ENCODE measurements around the gene PDGFA. TPM values are rescaled to one million over a fixed set of nuclear protein-coding genes. Genes with fewer than 3 reads are reported as not detected.

The PDGFA gene
- total RNA-seq, 1 experiment from 2014 or later = 129 TPM

GRCh38 chr7:483656-484355, 35.8 kb downstream of the PDGFA start:
- ATAC-seq (no peak), DNase-seq (ENCODE audit: low spot score) (no peak)
- POLR2A ChIA-PET = no interaction called here
- H3K4me1 Mint-ChIP-seq = peaks cover 23% of the 10 kb centered on the region
- no peak overlapping the region for H3K4me3 Mint-ChIP-seq
- peaks cover 2% of the 10 kb centered on the region; the same call in 1 of the 2 replicates for H3K36me3 Mint-ChIP-seq
- no peak overlapping the region for H3K27ac Mint-ChIP-seq
- peaks cover 4% of the 10 kb centered on the region; the same call in 1 of the 2 replicates for H3K27me3 Mint-ChIP-seq (ENCODE audit: low read depth)
- peaks cover 14% of the 10 kb centered on the region for H3K9me3 Mint-ChIP-seq
- CTCF ChIA-PET = no interaction called here
- TF ChIP-seq ELF4 (CRISPR knock-in tag; IDR thresholded peaks at IDR 0.05; ENCODE audit: low read depth) = no peak
- TF ChIP-seq ARID4B (CRISPR knock-in tag; IDR thresholded peaks at IDR 0.05; ENCODE audit: borderline replicate concordance) = no peak
- TF ChIP-seq CTCF (IDR thresholded peaks at IDR 0.05) = no peak
- TF ChIP-seq ZNF425 (CRISPR knock-in tag; conservative IDR thresholded peaks at IDR 0.05) = no peak
- no peak for TF ChIP-seq ZNF423 (CRISPR knock-in tag; IDR thresholded peaks at IDR 0.05)
- no peak for TF ChIP-seq FOXP4 (CRISPR knock-in tag; IDR thresholded peaks at IDR 0.05)
- TF ChIP-seq ATF3 (CRISPR knock-in tag; conservative IDR thresholded peaks at IDR 0.05) = no peak
- TF ChIP-seq MAX (CRISPR knock-in tag; IDR thresholded peaks at IDR 0.05) = no peak
- no peak for TF ChIP-seq TEAD1 (CRISPR knock-in tag; IDR thresholded peaks at IDR 0.05)
- TF ChIP-seq FOXJ3 (CRISPR knock-in tag; IDR thresholded peaks at IDR 0.05; ENCODE audit: borderline replicate concordance) = no peak
- no peak for TF ChIP-seq ZNF121 (CRISPR knock-in tag; IDR thresholded peaks at IDR 0.05)
- TF ChIP-seq CREM (CRISPR knock-in tag; IDR thresholded peaks at IDR 0.05) = no peak
- TF ChIP-seq E2F4 (CRISPR knock-in tag; IDR thresholded peaks at IDR 0.05; ENCODE audit: borderline replicate concordance, low read depth) = no peak
- TF ChIP-seq ATF2 (CRISPR knock-in tag; IDR thresholded peaks at IDR 0.05; ENCODE audit: borderline replicate concordance, low read depth) = no peak
- TF ChIP-seq JUN (CRISPR knock-in tag; IDR thresholded peaks at IDR 0.05) = no peak
- no peak for TF ChIP-seq E2F1 (CRISPR knock-in tag; IDR thresholded peaks at IDR 0.05)
- TF ChIP-seq HMGA2 (CRISPR knock-in tag; IDR thresholded peaks at IDR 0.05) = no peak
